ENCODE data around the gene RSL1D1. TPM values are rescaled to one million over a fixed set of nuclear protein-coding genes. Genes with fewer than 3 reads are reported as not detected.
A peak's percentile ranks its signal among the peaks of the same experiment; 100 is the strongest.

Gene RSL1D1
- total RNA-seq, 8 experiments from 2014 or later: 89.3 to 243 (median 124) TPM

DNA sequence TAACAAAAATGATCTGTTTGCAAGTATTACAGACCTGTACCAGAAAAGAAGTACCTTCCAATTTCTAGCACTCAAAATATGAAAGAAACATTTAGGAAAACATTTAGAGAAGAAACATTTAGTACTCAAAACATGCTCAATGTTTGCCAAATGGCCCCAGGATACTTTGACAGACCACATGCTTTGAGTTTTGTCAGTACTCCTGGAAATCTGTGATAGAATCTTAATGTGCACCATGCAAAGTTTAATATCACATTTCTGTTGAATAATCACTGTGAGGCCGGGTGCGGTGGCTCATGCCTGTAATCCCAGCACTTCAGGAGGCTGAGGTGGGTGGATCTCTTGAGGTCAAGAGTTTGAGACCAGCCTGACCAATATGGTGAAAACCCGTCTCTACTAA, 45.8 kb downstream of the RSL1D1 start:
- H3K27ac ChIP-seq: no peak overlapping the region
- in situ Hi-C loops (cut with MboI; ENCODE audit: low pct_unique_long_range_greater_than_20kb in 2 of 9, low sequenced_read_pairs in 9 of 9, unreplicated experiment in 9 of 9): loop anchor here in 2 of 9 experiments (25.0 kb wide), 4 partner anchors 268 to 843 kb away; a partner anchor contains a TSS
- ATAC-seq (replicated peaks in 6 of 8): peak in 1 of 8 experiments; percentile 52
- H3K4me1 ChIP-seq (replicated peaks in 1 of 2): no peaks in the 10 kb centered on the region
- WGBS, 10 experiments: 20 to 100% (median 92%) methylated on average over 1 to 3 of the region's 3 CpGs; no CpG with 5 or more reads in 3 of the 10 experiments
- H3K4me3 ChIP-seq: no peak overlapping the region

GRCh38 chr16:11801481-11802021, 49.8 kb downstream of the RSL1D1 start:
- in situ Hi-C loops (cut with MboI; ENCODE audit: low pct_unique_long_range_greater_than_20kb in 2 of 9, low sequenced_read_pairs in 9 of 9, unreplicated experiment in 9 of 9): loop anchor here in 2 of 9 experiments (25.0 kb wide), 4 partner anchors 264 to 839 kb away; a partner anchor contains a TSS
- H3K4me3 ChIP-seq: no peak overlapping the region
- no peak overlapping the region for H3K27ac ChIP-seq
- H3K4me1 ChIP-seq (replicated peaks in 1 of 2): peaks cover 9 to 11% of the 10 kb centered on the region in 2 donors
- 20 to 100% (median 80%) methylated on average over 1 to 2 of the region's 3 CpGs; no CpG with 5 or more reads in 2 of the 10 experiments for WGBS, 10 experiments
- peak in 2 of 8 experiments; percentile 2 to 20 for ATAC-seq (replicated peaks in 6 of 8)

DNA sequence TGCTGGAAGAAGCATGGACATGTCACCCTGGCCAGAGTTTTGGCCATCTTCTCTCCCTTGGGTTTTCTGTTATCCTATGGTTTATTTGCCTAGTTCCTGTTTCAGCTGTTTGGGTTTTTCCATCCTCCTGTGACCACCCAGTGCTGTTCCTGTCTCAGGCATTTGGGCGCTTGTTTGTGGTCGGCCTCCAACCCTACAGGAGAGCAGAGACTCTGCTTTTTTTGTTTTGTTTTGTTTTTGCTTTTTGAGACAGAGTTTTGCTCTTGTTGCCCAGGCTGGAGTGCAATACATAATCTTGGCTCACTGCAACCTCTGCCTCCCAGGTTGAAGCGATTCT, 51.0 kb downstream of the RSL1D1 start:
- no peak overlapping the region for H3K4me3 ChIP-seq
- H3K27ac ChIP-seq: no peak overlapping the region
- peaks cover 13 to 19% of the 10 kb centered on the region in 2 donors for H3K4me1 ChIP-seq (replicated peaks in 1 of 2)
- no peak for ATAC-seq (replicated peaks in 6 of 8)
- 70 to 100% (median 93%) methylated on average over 1 to 3 of the region's 3 CpGs; no CpG with 5 or more reads in 2 of the 10 experiments for WGBS, 10 experiments
- in situ Hi-C loops (cut with MboI; ENCODE audit: low pct_unique_long_range_greater_than_20kb in 2 of 9, low sequenced_read_pairs in 9 of 9, unreplicated experiment in 9 of 9): loop anchor here in 2 of 9 experiments (25.0 kb wide), 4 partner anchors 263 to 838 kb away; a partner anchor contains a TSS

- in situ Hi-C loops (cut with MboI; ENCODE audit: low pct_unique_long_range_greater_than_20kb in 2 of 9, low sequenced_read_pairs in 9 of 9, unreplicated experiment in 9 of 9): loop anchor here in 2 of 9 experiments (25.0 kb wide), 4 partner anchors 262 to 837 kb away; a partner anchor contains a TSS
- WGBS, 10 experiments: 90 to 100% (median 95%) methylated on average over 2 to 12 of the region's 14 CpGs; no CpG with 5 or more reads in 3 of the 10 experiments
- Histone ChIP-seq H3K27ac (no peak overlapping the region), H3K4me3 (no peak overlapping the region), H3K4me1 (replicated peaks in 1 of 2) (peaks cover 19 to 20% of the 10 kb centered on the region in 2 donors)
- ATAC-seq (replicated peaks in 6 of 8): no peak
Observed at GRCh38 chr16:11799509-11800381, 51.6 kb downstream of the RSL1D1 start.

- in situ Hi-C loops (cut with MboI; ENCODE audit: low pct_unique_long_range_greater_than_20kb in 2 of 9, low sequenced_read_pairs in 9 of 9, unreplicated experiment in 9 of 9): no loop called here
- Histone ChIP-seq H3K4me1 (replicated peaks in 1 of 2) (peaks cover 20 to 22% of the 10 kb centered on the region in 2 donors), H3K4me3 (peak overlapping the region in 3 of 5 donors; percentile 60 to 79 (median 76)), H3K27ac (no peak overlapping the region)
- WGBS, 10 experiments: 90 to 100% (median 96%) methylated on average over 1 to 8 of the region's 10 CpGs; no CpG with 5 or more reads in 4 of the 10 experiments
- no peak for ATAC-seq (replicated peaks in 6 of 8)
Observed at GRCh38 chr16:11799017-11799381, 52.3 kb downstream of the RSL1D1 start.

- 0 to 14% (median 3%) methylated on average over 1 to 5 of the region's 7 CpGs; no CpG with 5 or more reads in 4 of the 10 experiments for WGBS, 10 experiments
- ATAC-seq (replicated peaks in 6 of 8): peak in 1 of 8 experiments; percentile 1
- in situ Hi-C loops (cut with MboI; ENCODE audit: low pct_unique_long_range_greater_than_20kb in 2 of 9, low sequenced_read_pairs in 9 of 9, unreplicated experiment in 9 of 9): no loop called here
Observed at GRCh38 chr16:11797957-11798299, 53.4 kb downstream of the RSL1D1 start.

DNA sequence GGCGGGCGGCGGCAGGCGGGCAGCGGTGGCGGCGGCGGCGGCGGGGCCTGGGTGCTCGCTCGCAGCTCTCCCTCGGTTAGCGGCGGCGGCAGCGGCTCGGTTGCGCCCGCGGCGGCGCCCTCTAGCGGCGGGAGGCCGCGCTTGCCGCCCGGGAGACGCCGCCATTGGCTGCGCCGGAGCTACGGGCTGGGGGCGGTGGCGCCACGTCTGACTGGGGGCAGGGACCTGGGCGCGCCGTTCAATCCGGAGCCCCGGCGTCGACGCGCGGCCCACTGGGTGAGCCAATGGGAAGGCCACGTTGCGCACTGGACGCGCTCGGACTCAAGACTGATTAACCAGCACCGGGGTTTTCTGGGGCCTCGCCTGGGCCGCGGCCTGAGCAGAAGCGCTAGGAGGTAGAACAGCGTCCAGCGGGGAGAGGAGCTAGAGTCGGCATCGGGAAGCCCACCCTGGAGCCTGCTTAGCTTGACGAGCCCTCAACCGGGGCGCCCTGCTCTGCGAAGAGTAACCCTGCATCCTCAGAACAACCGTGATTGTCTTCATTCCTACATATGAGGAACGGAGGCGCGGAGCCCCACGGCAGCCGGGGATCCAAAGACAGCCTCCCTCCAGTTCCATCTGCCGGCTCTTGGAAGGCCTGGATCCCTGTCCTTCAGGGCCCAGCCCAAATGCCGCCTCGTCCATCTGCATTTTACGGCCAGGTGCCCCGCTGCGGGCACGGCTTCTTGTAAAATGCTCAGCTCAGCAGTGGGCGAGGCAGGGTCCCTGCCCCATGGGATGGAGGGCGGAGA, 54.0 kb downstream of the RSL1D1 start, which contains the start of gene ZC3H7A:
TSS of gene ZC3H7A (minus strand) at position 93 of the 791 bp plus-strand sequence. CDS start 14,904 bp downstream, outside the sequence.
- peak within 1 kb of the TSS; percentile 94 to 95 for H3K27ac ChIP-seq
- H3K4me1 ChIP-seq (replicated peaks in 1 of 2): peaks cover 20 to 22% of the 10 kb centered on the region in 2 donors
- in situ Hi-C loops (cut with MboI; ENCODE audit: low pct_unique_long_range_greater_than_20kb in 2 of 9, low sequenced_read_pairs in 9 of 9, unreplicated experiment in 9 of 9): no loop called here
- peak; percentile 81 to 98 (median 98) for ATAC-seq (replicated peaks in 6 of 8)
- 0 to 1% (median 0%) methylated on average over 2 to 13 of the region's 80 CpGs; no CpG with 5 or more reads in 6 of the 10 experiments for WGBS, 10 experiments
- H3K4me3 ChIP-seq: peak within 1 kb of the TSS; percentile 60 to 96 (median 79)

More at GRCh38 chr16:11797957-11798299, 53.4 kb downstream of the RSL1D1 start:
- Histone ChIP-seq H3K27ac (peak overlapping the region; percentile 93 to 95), H3K4me3 (peak overlapping the region; percentile 60 to 96 (median 79)), H3K4me1 (replicated peaks in 1 of 2) (peaks cover 20 to 22% of the 10 kb centered on the region in 2 donors)

DNA sequence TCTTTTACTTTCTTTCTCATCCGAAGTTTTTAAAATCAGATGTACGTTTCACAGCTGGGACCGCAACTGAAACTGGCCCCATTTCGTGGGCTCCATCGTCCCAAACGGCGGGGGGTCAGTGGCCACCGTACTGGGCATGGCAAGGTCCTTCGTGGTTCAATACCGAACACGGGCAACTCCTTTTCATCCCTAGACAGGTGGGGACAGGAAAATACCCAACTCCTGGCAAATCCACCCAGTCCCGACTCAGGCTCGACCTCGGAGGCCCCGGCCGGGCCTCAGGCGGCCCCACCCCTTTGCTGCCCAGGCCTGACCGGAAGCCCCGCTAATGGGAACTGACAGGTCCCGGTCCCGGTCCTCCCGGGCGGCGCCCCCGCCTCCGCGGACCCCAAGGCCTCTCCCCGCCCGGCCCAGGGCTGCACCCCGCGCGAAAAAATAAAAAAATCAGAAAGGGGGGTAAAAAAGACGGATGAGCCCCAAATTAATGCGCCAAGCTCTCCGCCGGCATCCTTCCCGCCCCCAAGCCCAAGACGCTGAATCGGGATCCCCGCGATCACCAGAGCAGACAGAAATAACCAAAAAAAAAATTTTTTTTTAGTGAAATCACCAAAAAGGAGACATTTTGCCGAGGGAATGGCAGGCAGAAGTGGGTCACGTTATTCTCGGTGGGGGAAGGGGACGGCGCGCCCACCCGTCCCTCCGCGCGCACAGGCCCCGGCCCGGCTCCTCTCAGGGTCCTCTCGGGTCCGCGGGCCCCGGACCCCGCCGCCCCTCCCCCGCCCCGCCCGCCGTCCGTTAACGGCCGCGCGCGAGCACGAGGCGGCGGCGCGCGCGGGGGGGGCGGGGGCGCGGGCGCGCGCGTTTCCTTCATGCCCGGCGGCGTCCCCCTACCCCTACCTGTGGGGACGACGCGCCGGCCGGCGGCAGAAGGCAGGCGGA, 54.8 kb downstream of the RSL1D1 start:
- Histone ChIP-seq H3K4me1 (replicated peaks in 1 of 2) (peaks cover 20 to 27% of the 10 kb centered on the region in 2 donors), H3K27ac (peak overlapping the region; percentile 94 to 95), H3K4me3 (peak overlapping the region; percentile 60 to 96 (median 79))
- 0 to 31% (median 9%) methylated on average over 2 to 9 of the region's 93 CpGs; no CpG with 5 or more reads in 2 of the 10 experiments for whole genome bisulfite sequencing, 10 experiments
- in situ Hi-C loops (cut with MboI; ENCODE audit: low pct_unique_long_range_greater_than_20kb in 2 of 9, low sequenced_read_pairs in 9 of 9, unreplicated experiment in 9 of 9): no loop called here
- ATAC-seq (replicated peaks in 6 of 8): peak in 7 of 8 experiments; percentile 1 to 26 (median 11)

GRCh38 chr16:11795887-11796226, 55.5 kb downstream of the RSL1D1 start:
- in situ Hi-C loops (cut with MboI; ENCODE audit: low pct_unique_long_range_greater_than_20kb in 2 of 9, low sequenced_read_pairs in 9 of 9, unreplicated experiment in 9 of 9): no loop called here
- 8 to 96% (median 62%) methylated on average over 1 to 8 of the region's 8 CpGs; no CpG with 5 or more reads in 1 of the 10 experiments for whole genome bisulfite sequencing, 10 experiments

GRCh38 chr16:11794996-11795886, 56.1 kb downstream of the RSL1D1 start:
- peak overlapping the region in 4 of 5 donors; percentile 60 to 96 (median 80) for H3K4me3 ChIP-seq
- H3K4me1 ChIP-seq (replicated peaks in 1 of 2): peaks cover 20 to 31% of the 10 kb centered on the region in 2 donors
- H3K27ac ChIP-seq: no peak overlapping the region
- WGBS, 10 experiments: 61 to 100% (median 88%) methylated on average over 2 to 11 of the region's 20 CpGs
- in situ Hi-C loops (cut with MboI; ENCODE audit: low pct_unique_long_range_greater_than_20kb in 2 of 9, low sequenced_read_pairs in 9 of 9, unreplicated experiment in 9 of 9): no loop called here
- no peak for ATAC-seq (replicated peaks in 6 of 8)

More at GRCh38 chr16:11795887-11796226, 55.5 kb downstream of the RSL1D1 start:
- peak overlapping the region; percentile 60 to 96 (median 79) for H3K4me3 ChIP-seq
- no peak for ATAC-seq (replicated peaks in 6 of 8)
- H3K4me1 ChIP-seq (replicated peaks in 1 of 2): peaks cover 20 to 31% of the 10 kb centered on the region in 2 donors
- no peak overlapping the region for H3K27ac ChIP-seq

DNA sequence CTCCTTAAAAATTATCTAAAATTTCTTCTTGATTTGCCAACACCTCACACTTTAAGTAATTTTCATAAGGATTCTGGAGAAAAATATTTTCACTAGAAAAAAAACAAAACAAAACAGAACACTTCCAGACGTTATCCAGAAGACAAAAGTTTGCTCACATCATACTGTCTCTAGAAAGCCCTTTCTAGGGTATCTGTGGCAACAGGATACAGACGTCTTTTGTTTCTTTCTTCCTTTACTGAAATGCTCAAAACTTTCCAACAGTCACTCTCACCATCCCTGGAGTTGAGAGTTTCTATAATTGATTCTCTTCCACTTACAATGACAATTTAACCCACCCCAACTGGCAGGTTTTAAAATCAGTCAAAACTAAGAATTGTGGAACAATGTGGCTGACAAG, 56.9 kb downstream of the RSL1D1 start:
- Histone ChIP-seq H3K27ac (no peak overlapping the region), H3K4me1 (replicated peaks in 1 of 2) (peaks cover 19 to 31% of the 10 kb centered on the region in 2 donors), H3K4me3 (no peak overlapping the region)
- 0 to 64% (median 43%) methylated on average over 1 to 2 of the region's 2 CpGs; no CpG with 5 or more reads in 1 of the 10 experiments for WGBS, 10 experiments
- in situ Hi-C loops (cut with MboI; ENCODE audit: low pct_unique_long_range_greater_than_20kb in 2 of 9, low sequenced_read_pairs in 9 of 9, unreplicated experiment in 9 of 9): no loop called here
- ATAC-seq (replicated peaks in 6 of 8): no peak
